Right lung (tissue), 5 donors: Measurements from ENCODE around the gene CPSF2. TPM values are rescaled to one million over a fixed set of nuclear protein-coding genes. Genes with fewer than 3 reads are reported as not detected.

Source experiments
- polyA plus RNA-seq, 5 donors: library from polyadenylated mRNA; unstranded; fragments of 120-200 nt; gene quantifications; one replicate each; pipeline versions ENCODE4 v1.2.1 to v1.2.3, GENCODE V29; 2013; ENCODE audit warnings: inconsistent platforms in 1 of 5, low replicate concordance in 1 of 5; ENCODE audit not compliant: insufficient read length in 5 of 5, insufficient read depth in 1 of 5

CPSF2 gene
- polyA plus RNA-seq, 5 donors = 38.6 to 65.6 (median 59.0) TPM

Other genes with a start within 250 kb of the CPSF2 start
- 100 to 1,000 TPM in 1 of 5 donors, 10 to 100 TPM in 4; 69.3 to 105 (median 83.8) TPM for gene FBLN5, start 174.3 kb upstream of the CPSF2 start, polyA plus RNA-seq
- 10 to 100 TPM; 18.5 to 38.9 (median 33.1) TPM for gene TRIP11, start 81.9 kb upstream of the CPSF2 start, polyA plus RNA-seq
- 10 to 100 TPM; 22.4 to 39.3 (median 31.9) TPM for gene ATXN3, start 15.4 kb upstream of the CPSF2 start, polyA plus RNA-seq
- 100 to 1,000 TPM; 124 to 148 (median 140) TPM for gene NDUFB1, start 263 bp upstream of the CPSF2 start, polyA plus RNA-seq
- gene SLC24A4, start 201.2 kb downstream of the CPSF2 start, polyA plus RNA-seq = under 1 TPM; 0.28 to 0.45 (median 0.33) TPM